ENCODE measurements around the gene ADCY2. TPM values are rescaled to one million over a fixed set of nuclear protein-coding genes. Genes with fewer than 3 reads are reported as not detected.

The ADCY2 gene
- total RNA-seq, 1 experiment from 2014 or later, result 31.3 TPM

GRCh38 chr5:7434914-7435313, 39.0 kb downstream of the ADCY2 start:
- H3K9me3 Mint-ChIP-seq, result no peaks in the 10 kb centered on the region; a peak in 1 of 5 replicates
- H3K27ac ChIP-seq (ENCODE audit: insufficient read length, low read depth, low read length), result no peak overlapping the region

More at GRCh38 chr5:7434914-7435313, 39.0 kb downstream of the ADCY2 start:
- H2AFZ ChIP-seq (ENCODE audit: low read length), result no peak overlapping the region
- no peak overlapping the region for H2AK5ac ChIP-seq (ENCODE audit: insufficient read length, low read length)
- no peaks in the 10 kb centered on the region for H3K9me3 ChIP-seq (ENCODE audit: control insufficient read depth, low read depth, low read length)
- H4K20me1 ChIP-seq (ENCODE audit: control insufficient read depth, insufficient read depth, insufficient read length), result no peaks in the 10 kb centered on the region
- Mint-ChIP-seq H3K27ac (peak overlapping the region in 1 of 3 experiments; percentile 1; a peak in 1 of 7 replicates), H3K27me3 (ENCODE audit: low read depth) (no peaks in the 10 kb centered on the region), H3K4me1 (peaks cover 7 to 11% of the 10 kb centered on the region in 2 experiments), H3K4me3 (no peak overlapping the region), H3K36me3 (ENCODE audit: insufficient read depth in 1 of 3, low read depth in 3 of 3) (peaks cover 13 to 23% (median 19%) of the 10 kb centered on the region in 3 experiments; a peak in 6 of 7 replicates)
- no peak overlapping the region for H4K8ac ChIP-seq (replicated peaks; ENCODE audit: insufficient read length, low read depth, low read length)
- no peaks in the 10 kb centered on the region; the same call in 1 of the 2 replicates for H3K79me2 ChIP-seq (ENCODE audit: insufficient read depth, low read length)
- no peak overlapping the region for H3K4me2 ChIP-seq (ENCODE audit: insufficient read depth, insufficient read length, low read length)
- TF ChIP-seq CTCF (conservative IDR thresholded peaks at IDR 0.05), result no peak
- no peak overlapping the region for H3T11ph ChIP-seq (ENCODE audit: low read length)
- H3K79me1 ChIP-seq (ENCODE audit: insufficient read depth, low read depth, low read length, poor library complexity, severe bottlenecking), result no peaks in the 10 kb centered on the region
- no peaks in the 10 kb centered on the region for H3K4me1 ChIP-seq (ENCODE audit: insufficient read depth, low read length)
- H3K27me3 ChIP-seq (ENCODE audit: insufficient read depth, low read length), result no peaks in the 10 kb centered on the region
- H3K18ac ChIP-seq (ENCODE audit: insufficient read length, low read depth, low read length), result no peak overlapping the region
- no peak overlapping the region for H2BK120ac ChIP-seq (ENCODE audit: low read depth, low read length, poor library complexity, severe bottlenecking)
- H3K23me2 ChIP-seq (ENCODE audit: insufficient read length, low read depth, low read length, poor library complexity, severe bottlenecking), result no peaks in the 10 kb centered on the region
- H3K9ac ChIP-seq (ENCODE audit: extremely low read depth, insufficient read length, low read length), result no peak overlapping the region
- H2BK5ac ChIP-seq (ENCODE audit: insufficient read length, low read length), result no peak overlapping the region
- DNase-seq, result no peak
- no peak overlapping the region for H4K91ac ChIP-seq (ENCODE audit: insufficient read length, low read depth, low read length)
- H3K14ac ChIP-seq (ENCODE audit: insufficient read depth, low read length), result no peak overlapping the region
- H3K56ac ChIP-seq (ENCODE audit: insufficient read length, low read depth, low read length), result no peak overlapping the region
- no peak overlapping the region for H4K5ac ChIP-seq (ENCODE audit: insufficient read length, low read depth, low read length)
- no peak overlapping the region for H3K4ac ChIP-seq (ENCODE audit: low read depth, low read length)
- no peak overlapping the region for H3K23ac ChIP-seq (ENCODE audit: insufficient read length, low read depth, low read length)
- H2BK12ac ChIP-seq (ENCODE audit: insufficient read length, low read depth, low read length), result no peak overlapping the region
- no peak overlapping the region for H2BK15ac ChIP-seq (ENCODE audit: low read depth, low read length)
- WGBS (ENCODE audit: extremely low coverage, insufficient read length, low lambda C conversion rate), result no CpG with 5 or more reads among the region's 6 CpGs
- no peak overlapping the region for H2BK20ac ChIP-seq (ENCODE audit: low read depth, low read length, poor library complexity, severe bottlenecking)

Measured in H9 (cell line).